Measurements from ENCODE around the gene CCSER1.
A peak's percentile ranks its signal among the peaks of the same experiment; 100 is the strongest.
"Not testable (repeated sequence)": the region's sequence is repeated elsewhere in the genome, so short reads cannot be mapped to it uniquely, and the experiment has no call there.

CCSER1 gene

DNA sequence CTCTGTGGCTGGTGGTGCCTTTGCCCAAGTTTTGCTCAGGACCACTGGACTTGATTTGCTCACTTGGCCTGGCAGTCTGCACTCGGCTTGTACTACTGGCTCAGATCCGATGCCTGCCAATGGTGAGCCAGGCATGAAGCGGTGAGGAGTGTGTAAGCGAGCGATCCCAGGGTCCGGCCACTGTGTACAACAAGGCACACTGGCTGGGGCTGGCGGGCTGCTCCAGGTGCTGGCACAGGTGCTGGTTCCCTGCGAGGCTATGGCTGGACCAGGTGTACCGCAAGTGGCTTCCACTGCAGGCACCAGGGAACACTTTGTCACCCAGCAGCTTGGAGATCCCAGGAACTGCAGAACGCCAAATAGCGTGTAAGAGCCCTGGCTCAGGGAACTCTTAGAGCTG, 329.7 kb downstream of the CCSER1 start:
- DNase-seq: no peak

DNA sequence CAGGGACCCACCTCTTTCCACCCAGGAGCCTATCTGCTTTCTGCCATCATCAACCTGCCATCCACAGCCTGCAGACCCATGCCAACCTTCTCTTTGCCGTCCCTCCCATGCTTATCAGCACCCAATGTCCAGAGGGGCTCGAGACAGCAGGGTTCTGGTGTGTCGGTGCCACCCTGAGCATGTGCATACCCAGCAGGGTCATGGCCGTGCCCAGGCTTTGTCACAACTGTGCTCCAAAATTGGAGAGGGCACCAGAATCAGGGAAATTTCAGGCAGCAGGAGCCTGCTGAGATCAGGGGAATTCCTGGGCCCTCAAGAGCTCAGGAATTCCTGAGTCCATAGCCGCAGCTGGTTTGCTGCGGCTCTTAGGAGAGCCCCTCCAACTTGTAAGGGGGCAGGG, 330.6 kb downstream of the CCSER1 start:
- no peak for DNase-seq

DNA sequence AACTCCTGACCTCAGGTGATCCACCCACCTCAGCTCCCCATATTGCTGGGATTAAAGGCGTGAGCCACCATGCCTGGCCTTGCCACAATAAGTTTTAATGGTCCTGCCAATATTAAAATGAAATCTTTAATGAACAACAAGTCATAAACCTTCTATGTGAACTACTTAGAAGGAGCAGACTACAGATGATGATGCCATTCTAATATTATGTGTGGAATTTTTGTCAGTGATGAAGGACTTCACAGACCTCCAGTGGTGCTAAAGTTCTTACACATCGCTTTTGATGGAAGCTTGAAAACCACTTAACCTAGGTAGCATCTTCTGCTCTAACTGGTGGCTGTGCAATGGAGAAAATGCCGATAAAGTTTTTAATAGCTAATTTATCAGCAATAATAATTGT, 331.4 kb downstream of the CCSER1 start:
- no peak for DNase-seq

- DNase-seq: no peak
Measured at GRCh38 chr4:90474484-90474883, 347.3 kb downstream of the CCSER1 start.

GRCh38 chr4:90476019-90476418, 348.8 kb downstream of the CCSER1 start:
- no peak for DNase-seq

DNA sequence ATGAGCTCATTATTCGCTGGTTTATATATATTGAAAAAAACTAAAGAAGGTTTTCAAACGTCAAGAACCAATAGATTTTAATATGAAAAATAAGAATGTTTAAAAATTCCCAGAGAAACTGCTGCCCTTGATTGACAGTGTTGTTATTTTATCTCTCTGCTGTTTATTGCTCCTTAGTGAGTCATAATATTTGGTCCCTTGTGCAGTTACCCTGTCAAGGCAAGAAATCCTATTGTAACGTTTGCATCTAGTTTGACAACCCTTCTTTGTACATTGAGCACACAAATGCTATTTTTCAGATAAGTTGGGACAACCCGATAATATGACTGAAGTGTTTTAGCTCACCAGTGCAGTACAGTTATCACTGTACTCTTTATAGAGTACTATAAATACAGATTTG, 349.4 kb downstream of the CCSER1 start:
- no peak for DNase-seq

- DNase-seq: not testable (repeated sequence)
Measured at GRCh38 chr4:90484894-90485293, 357.7 kb downstream of the CCSER1 start.

DNA sequence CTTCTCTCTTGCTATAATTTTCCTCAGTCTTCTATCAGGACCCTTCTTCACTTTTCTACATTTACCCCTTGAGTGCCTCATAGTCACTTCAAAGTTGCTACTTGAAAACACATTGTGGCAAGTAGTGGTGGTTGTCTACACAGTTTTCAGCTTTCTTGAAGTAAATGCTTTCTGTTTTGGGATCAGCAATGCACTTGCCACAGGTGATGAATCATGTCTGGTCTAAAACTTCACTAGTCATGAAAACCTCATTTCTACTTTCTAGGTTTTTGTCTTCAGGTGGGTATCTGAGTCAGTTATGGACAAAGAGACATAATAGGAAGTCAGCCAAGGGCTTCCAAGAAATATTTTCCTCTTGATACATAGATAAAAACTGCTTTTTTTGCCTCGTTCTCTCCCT, 359.2 kb downstream of the CCSER1 start:
- no peak for DNase-seq

DNA sequence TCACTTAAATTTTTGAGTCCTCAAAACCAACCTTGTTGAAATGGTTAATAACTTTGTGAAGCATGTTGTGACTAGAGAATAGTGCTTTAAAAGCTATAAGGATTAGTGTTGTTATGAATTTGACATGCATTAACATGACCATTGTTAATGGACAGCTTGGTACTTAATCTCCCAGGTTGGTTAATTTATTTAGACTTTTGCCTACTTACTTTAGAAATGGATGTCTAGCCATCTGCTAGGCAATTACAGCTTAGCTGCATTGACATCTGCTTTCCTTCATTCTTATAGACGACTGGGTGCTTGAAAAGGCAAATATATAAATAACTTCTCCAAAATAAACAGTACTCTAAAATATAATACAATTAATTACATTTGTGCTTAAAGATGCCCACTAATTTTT, 368.0 kb downstream of the CCSER1 start:
- no peak for DNase-seq

- DNase-seq: no peak
Measured at GRCh38 chr4:90495936-90496335, 368.7 kb downstream of the CCSER1 start.

DNA sequence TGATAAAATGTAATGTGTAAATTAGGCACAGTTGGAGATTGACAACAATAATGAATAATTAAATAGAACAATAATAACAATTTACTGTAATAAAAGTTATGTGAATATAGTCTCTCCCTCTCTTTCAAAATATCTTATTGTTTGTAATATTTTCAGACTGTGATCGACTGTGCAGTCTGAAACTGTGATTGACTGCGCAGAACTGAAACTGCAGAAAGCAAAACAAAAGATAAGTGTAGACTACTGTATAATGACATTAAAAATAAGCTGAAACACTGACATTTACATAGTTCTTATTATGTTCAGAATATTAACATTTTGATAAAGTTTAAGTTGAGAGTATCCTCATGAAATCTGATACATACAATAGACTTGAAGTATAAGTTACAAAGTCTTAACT, 371.0 kb downstream of the CCSER1 start:
- DNase-seq: no peak

GRCh38 chr4:90503677-90504076, 376.5 kb downstream of the CCSER1 start:
- no peak for DNase-seq

- no peak for DNase-seq
Measured at GRCh38 chr4:90515191-90515590, 388.0 kb downstream of the CCSER1 start.

- no peak for DNase-seq
Measured at GRCh38 chr4:90528551-90528950, 401.4 kb downstream of the CCSER1 start.

DNA sequence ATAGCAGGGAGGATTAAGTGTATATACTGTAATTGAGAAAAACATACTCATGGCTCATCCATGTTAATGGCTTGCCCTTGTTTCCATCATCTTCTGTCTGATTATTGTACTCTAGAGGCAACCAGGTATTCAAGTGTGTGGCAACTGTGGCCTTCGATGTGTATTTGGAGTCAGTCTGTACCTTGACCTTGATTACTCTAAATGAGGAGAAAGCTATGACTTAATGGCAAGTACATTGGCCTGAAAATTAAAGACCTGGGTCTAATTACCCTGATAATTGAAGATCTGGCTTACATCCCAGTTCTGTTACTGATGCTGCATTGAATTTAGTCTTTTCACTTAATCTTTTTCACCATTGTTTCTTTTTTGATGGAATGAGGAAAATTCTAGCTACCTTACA, 409.2 kb downstream of the CCSER1 start:
- no peak for DNase-seq

- no peak for DNase-seq
Measured at GRCh38 chr4:90537491-90537890, 410.3 kb downstream of the CCSER1 start.

DNA sequence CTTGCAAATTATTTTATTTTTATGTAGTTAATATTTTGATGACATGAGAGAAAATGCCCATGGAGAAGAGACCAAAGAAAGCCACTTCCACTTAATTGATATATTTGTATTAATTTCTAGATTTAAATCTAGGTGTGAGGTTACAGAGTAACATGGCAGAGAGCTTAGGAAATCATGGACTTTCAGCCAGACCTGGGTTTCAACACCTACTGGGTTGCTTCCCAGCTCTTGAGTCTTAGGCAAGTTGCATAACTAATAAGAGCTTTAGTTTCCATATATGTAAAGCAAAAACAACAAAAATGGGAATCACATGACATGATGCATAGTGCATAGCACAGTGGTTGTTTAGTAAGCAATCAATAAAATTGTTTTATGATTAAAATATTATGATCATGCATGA, 413.3 kb downstream of the CCSER1 start:
- peak; percentile 1 for DNase-seq

GRCh38 chr4:90542216-90542615, 415.0 kb downstream of the CCSER1 start:
- no peak for DNase-seq

- no peak for DNase-seq
Measured at GRCh38 chr4:90543419-90544170, 416.4 kb downstream of the CCSER1 start.

GRCh38 chr4:90544532-90545045, 417.4 kb downstream of the CCSER1 start:
- DNase-seq: no peak

GRCh38 chr4:90545380-90545779, 418.2 kb downstream of the CCSER1 start:
- DNase-seq: no peak

- no peak for DNase-seq
Measured at GRCh38 chr4:90546114-90546513, 418.9 kb downstream of the CCSER1 start.

DNA sequence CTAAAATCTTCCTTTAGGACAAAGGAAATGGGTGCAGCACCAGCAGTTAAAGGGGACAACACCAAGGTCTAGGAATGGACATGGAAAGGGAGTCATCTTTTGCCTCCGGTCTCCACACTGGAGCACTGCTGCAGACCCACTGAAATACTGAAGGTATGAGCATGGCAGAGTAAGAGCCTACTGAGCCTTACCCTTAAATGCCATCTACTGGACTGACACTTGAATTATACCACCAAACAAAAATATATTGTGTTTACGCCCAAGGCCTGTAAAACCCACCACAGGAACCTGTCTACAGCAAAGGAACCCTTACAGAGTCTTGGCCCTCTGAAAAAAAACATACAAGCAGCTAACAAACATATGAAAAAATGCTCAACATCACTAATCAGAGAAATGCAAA, 443.4 kb downstream of the CCSER1 start:
- no peak for DNase-seq

GRCh38 chr4:90572996-90573395, 445.8 kb downstream of the CCSER1 start:
- no peak for DNase-seq

GRCh38 chr4:90575371-90575770, 448.2 kb downstream of the CCSER1 start:
- DNase-seq: no peak

Measured in inflammatory macrophage treated with lipopolysaccharide for 4 hours (primary cell).